ENCODE results near the gene UNC119. TPM values are rescaled to one million over a fixed set of nuclear protein-coding genes. Genes with fewer than 3 reads are reported as not detected.
A peak's percentile ranks its signal among the peaks of the same experiment; 100 is the strongest.

The UNC119 gene
- total RNA-seq, 1 experiment from 2014 or later: 13.0 TPM

DNA sequence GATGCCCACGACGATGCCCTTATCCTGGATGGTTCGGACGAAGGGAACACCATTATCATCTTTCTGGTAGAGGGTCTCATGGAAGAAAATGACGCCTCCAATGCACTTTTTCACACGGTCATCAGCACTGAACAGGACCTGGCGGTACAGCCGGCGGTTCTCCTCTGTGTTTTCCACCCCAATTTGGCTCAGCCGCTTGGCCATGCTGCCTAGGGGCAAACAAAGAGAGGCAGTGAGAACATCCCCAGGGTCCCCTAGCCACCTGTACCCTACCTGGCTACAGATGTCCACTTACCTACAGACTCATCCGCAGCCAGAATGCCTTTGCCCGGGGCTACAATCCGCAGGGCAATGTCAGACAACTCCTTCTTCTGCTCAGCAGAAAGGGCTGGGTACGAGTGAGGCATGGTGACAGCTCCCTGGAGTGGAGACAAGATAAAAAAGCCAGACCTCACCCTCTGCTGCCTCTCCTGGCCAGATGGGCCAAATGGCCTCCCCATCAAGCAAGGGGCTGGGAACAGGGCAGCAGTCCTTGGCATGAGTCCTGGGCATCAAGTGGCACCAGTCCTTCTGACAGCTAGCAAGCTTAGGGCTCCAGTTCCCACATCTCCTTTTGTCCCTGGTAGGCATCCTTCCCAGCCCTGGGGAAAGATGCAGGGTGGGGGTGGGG lies 22.8 kb upstream of the UNC119 start:
- BruUV-seq (replicated peaks): no TSS peak
- intact Hi-C loops (cut with micrococcal nuclease; ENCODE audit: unreplicated experiment): no loop called here
- no peak for DNase-seq
- Mint-ChIP-seq H3K27ac (ENCODE audit: unreplicated experiment) (no peak overlapping the region), H3K4me1 (ENCODE audit: low read depth, unreplicated experiment) (peaks cover 11% of the 10 kb centered on the region), H3K27me3 (ENCODE audit: unreplicated experiment) (no peaks in the 10 kb centered on the region), H3K9me3 (ENCODE audit: low read depth, unreplicated experiment) (no peaks in the 10 kb centered on the region), H3K4me3 (ENCODE audit: low read depth, unreplicated experiment) (no peak overlapping the region), H3K36me3 (ENCODE audit: insufficient read depth, unreplicated experiment) (peaks cover 21% of the 10 kb centered on the region)
- CTCF ChIA-PET: no interaction called here
- no peak for TF ChIP-seq CTCF (IDR thresholded peaks at IDR 0.05; ENCODE audit: unreplicated experiment)

- Mint-ChIP-seq H3K36me3 (ENCODE audit: insufficient read depth, unreplicated experiment) (peaks cover 26% of the 10 kb centered on the region), H3K4me3 (ENCODE audit: low read depth, unreplicated experiment) (no peak overlapping the region), H3K27ac (ENCODE audit: unreplicated experiment) (no peak overlapping the region), H3K4me1 (ENCODE audit: low read depth, unreplicated experiment) (peaks cover 18% of the 10 kb centered on the region), H3K27me3 (ENCODE audit: unreplicated experiment) (no peaks in the 10 kb centered on the region), H3K9me3 (ENCODE audit: low read depth, unreplicated experiment) (no peaks in the 10 kb centered on the region)
- no peak for DNase-seq
- TF ChIP-seq CTCF (IDR thresholded peaks at IDR 0.05; ENCODE audit: unreplicated experiment): peak; percentile 27
- intact Hi-C loops (cut with micrococcal nuclease; ENCODE audit: unreplicated experiment): no loop called here
- BruUV-seq (replicated peaks): no TSS peak
- CTCF ChIA-PET: no interaction called here
Measured at GRCh38 chr17:28574526-28574925, 22.1 kb upstream of the UNC119 start.

- Mint-ChIP-seq H3K27me3 (ENCODE audit: unreplicated experiment) (no peaks in the 10 kb centered on the region), H3K27ac (ENCODE audit: unreplicated experiment) (no peak overlapping the region), H3K9me3 (ENCODE audit: low read depth, unreplicated experiment) (no peaks in the 10 kb centered on the region), H3K36me3 (ENCODE audit: insufficient read depth, unreplicated experiment) (peaks cover 29% of the 10 kb centered on the region), H3K4me3 (ENCODE audit: low read depth, unreplicated experiment) (no peak overlapping the region), H3K4me1 (ENCODE audit: low read depth, unreplicated experiment) (peaks cover 19% of the 10 kb centered on the region)
- no TSS peak for BruUV-seq (replicated peaks)
- CTCF ChIA-PET: no interaction called here
- TF ChIP-seq CTCF (IDR thresholded peaks at IDR 0.05; ENCODE audit: unreplicated experiment): no peak
- no peak for DNase-seq
- intact Hi-C loops (cut with micrococcal nuclease; ENCODE audit: unreplicated experiment): no loop called here
Measured at GRCh38 chr17:28573966-28574480, 21.6 kb upstream of the UNC119 start.

DNA sequence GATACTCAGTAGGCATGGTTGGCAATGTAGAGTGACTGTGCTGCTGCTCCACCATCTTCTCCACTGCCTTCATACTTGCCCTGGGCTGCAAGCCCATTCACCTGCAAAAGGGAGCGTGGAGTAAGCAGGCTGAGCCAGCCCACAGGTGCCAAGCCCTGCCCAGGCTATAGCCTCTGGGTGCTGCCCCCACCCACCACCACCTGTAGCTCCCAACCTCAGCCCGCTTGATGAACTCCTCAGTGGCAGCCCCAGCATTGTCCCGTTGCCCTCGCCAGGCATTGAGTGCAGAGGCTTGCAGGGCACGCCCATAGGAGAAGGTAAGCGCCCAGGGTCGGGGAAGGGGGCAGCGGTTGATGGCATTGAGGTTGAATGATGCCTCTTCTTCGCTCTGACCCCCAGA lies 21.1 kb upstream of the UNC119 start:
- Mint-ChIP-seq H3K27me3 (ENCODE audit: unreplicated experiment) (no peaks in the 10 kb centered on the region), H3K4me1 (ENCODE audit: low read depth, unreplicated experiment) (peaks cover 19% of the 10 kb centered on the region), H3K27ac (ENCODE audit: unreplicated experiment) (no peak overlapping the region), H3K9me3 (ENCODE audit: low read depth, unreplicated experiment) (no peaks in the 10 kb centered on the region), H3K4me3 (ENCODE audit: low read depth, unreplicated experiment) (no peak overlapping the region), H3K36me3 (ENCODE audit: insufficient read depth, unreplicated experiment) (peaks cover 29% of the 10 kb centered on the region)
- BruUV-seq (replicated peaks): no TSS peak
- CTCF ChIA-PET: no interaction called here
- TF ChIP-seq CTCF (IDR thresholded peaks at IDR 0.05; ENCODE audit: unreplicated experiment): no peak
- intact Hi-C loops (cut with micrococcal nuclease; ENCODE audit: unreplicated experiment): no loop called here
- no peak for DNase-seq

All from Calu3 (cell line).